Immature natural killer cell (primary cell): ENCODE results near the gene TENT4A. TPM values are rescaled to one million over a fixed set of nuclear protein-coding genes. Genes with fewer than 3 reads are reported as not detected.

Experiments
- DNase-seq, 3 donors: peaks; one replicate each; pipeline ENCODE4 v3.0.0; 2022; ENCODE audit warnings: mixed read lengths in 1 of 3
- H3K27ac Mint-ChIP-seq, 6 donors: one replicate each; pipeline ENCODE4 v1.8.0; 2020; ENCODE audit warnings: mixed read lengths in 6 of 6, mild to moderate bottlenecking in 5 of 6, inconsistent platforms in 4 of 6, moderate library complexity in 3 of 6
- H3K27me3 Mint-ChIP-seq, 3 donors: one replicate each; pipeline ENCODE4 v1.8.0; 2020 to 2021; ENCODE audit warnings: low read depth in 3 of 3, mild to moderate bottlenecking in 3 of 3, mixed read lengths in 3 of 3, moderate library complexity in 3 of 3, inconsistent platforms in 1 of 3
- H3K36me3 Mint-ChIP-seq, 3 donors: one replicate each; pipeline ENCODE4 v1.8.0; 2020; ENCODE audit warnings: mixed read lengths in 3 of 3, inconsistent platforms in 2 of 3, mild to moderate bottlenecking in 2 of 3
- H3K4me1 Mint-ChIP-seq, 2 donors: one replicate each; pipeline ENCODE4 v1.8.0; 2020; ENCODE audit warnings: inconsistent platforms in 2 of 2, mild to moderate bottlenecking in 2 of 2, mixed read lengths in 2 of 2, moderate library complexity in 1 of 2
- H3K4me3 Mint-ChIP-seq, 5 donors: one replicate each; pipeline ENCODE4 v1.8.0; 2020; ENCODE audit warnings: mild to moderate bottlenecking in 5 of 5, mixed read lengths in 5 of 5, inconsistent platforms in 3 of 5, moderate library complexity in 3 of 5
- H3K9me3 Mint-ChIP-seq, 6 donors: one replicate each; pipeline ENCODE4 v1.8.0; 2020; ENCODE audit warnings: mild to moderate bottlenecking in 6 of 6, mixed read lengths in 6 of 6, inconsistent platforms in 4 of 6, moderate library complexity in 3 of 6
- polyA plus RNA-seq, 3 donors: library from polyadenylated mRNA; unstranded; fragments of 300-500 nt; fragmentation: Illumina TruSeq; gene quantifications; one replicate each; pipeline ENCODE4 v1.2.3, GENCODE V29; 2021

Gene TENT4A
- polyA plus RNA-seq, 3 donors from 2014 or later, result 0.05 to 1.6 (median 0.84) TPM

DNA sequence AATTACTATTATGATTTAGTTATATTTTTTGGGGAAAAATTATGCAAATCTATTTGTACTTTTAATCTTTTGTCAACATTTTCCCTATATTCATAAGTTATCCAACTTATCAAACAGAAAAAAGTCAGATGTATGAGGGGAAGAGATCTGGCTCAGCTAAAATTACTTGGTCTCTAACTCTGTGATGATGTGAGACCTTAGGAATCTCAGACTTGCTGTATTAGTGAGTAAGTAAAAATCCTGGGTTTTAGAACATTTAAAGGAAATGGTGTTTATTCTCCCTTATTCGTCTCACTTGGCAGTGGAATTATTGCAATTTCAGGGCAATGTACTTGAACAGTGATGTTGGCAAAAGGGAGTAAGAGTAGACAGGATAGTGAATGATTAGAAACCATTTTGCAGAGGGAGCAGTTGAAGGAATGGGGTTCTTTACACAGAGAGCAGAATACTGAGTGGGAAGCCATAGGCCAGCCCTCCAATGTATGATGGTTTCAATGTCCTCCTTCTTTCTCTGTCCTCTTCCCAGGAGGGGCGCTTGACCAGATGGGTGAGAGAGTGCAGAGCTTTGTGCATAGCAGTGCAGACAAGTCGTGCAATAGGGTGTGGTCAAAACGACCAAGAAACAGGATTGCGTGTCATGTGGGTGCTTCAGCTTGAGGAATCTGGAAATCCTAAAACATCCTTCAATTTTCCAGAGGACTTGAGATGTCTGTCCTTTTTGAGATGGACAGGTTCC lies 91.7 kb downstream of the TENT4A start:
- Mint-ChIP-seq H3K9me3 (peaks cover 0 to 13% (median 8%) of the 10 kb centered on the region in 6 donors), H3K27me3 (peaks cover 2 to 6% (median 6%) of the 10 kb centered on the region in 3 donors), H3K36me3 (peaks cover 0 to 4% (median 3%) of the 10 kb centered on the region in 3 donors), H3K27ac (no peak overlapping the region), H3K4me3 (no peak overlapping the region), H3K4me1 (no peaks in the 10 kb centered on the region)
- no peak for DNase-seq

DNA sequence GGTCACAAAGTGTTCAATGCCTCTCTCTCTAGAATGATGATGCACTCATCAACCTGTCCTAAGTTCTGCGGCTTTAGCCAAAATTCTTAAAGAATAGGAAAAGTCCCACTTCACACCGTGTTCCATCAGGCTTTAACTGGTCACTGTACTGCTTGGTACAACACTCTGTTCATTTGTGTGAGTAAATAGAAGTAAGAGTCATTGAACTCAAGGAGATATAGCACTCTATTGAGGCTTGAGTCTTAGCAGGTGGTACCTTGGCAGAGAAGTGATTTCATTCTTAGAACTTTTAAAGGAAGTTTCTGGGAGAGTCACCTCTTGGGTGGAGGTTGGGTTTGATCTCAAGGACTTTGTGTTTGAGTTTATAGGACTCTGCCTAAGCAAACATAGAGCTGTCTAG lies 92.6 kb downstream of the TENT4A start:
- DNase-seq, result no peak
- no peak overlapping the region for H3K27ac Mint-ChIP-seq
- H3K27me3 Mint-ChIP-seq, result peaks cover 2 to 6% (median 6%) of the 10 kb centered on the region in 3 donors
- H3K4me1 Mint-ChIP-seq, result no peaks in the 10 kb centered on the region
- no peak overlapping the region for H3K4me3 Mint-ChIP-seq
- H3K36me3 Mint-ChIP-seq, result peaks cover 0 to 4% (median 3%) of the 10 kb centered on the region in 3 donors
- peaks cover 0 to 13% (median 8%) of the 10 kb centered on the region in 6 donors for H3K9me3 Mint-ChIP-seq

Other genes starting within 250 kb of the TENT4A start
- 10 to 100 TPM; 21.0 to 53.7 (median 29.1) TPM for gene NSUN2, start 80.4 kb upstream of the TENT4A start, polyA plus RNA-seq
- gene SRD5A1, start 80.0 kb upstream of the TENT4A start, polyA plus RNA-seq, result 1 to 10 TPM; 4.8 to 9.6 (median 9.3) TPM